Erythroblast (primary cell): Measurements from ENCODE around the gene ZNF438.
A peak's percentile ranks its signal among the peaks of the same experiment; 100 is the strongest.

ENCODE experiments used
- DNase-seq, 2 experiments: peaks; one replicate each; lab custom pipeline; 2025; lab: John Stamatoyannopoulos, UW
- GATA1 ChIP-seq: IDR thresholded peaks from 2 replicates; pipeline ENCODE4 v1.6.1; 2011; ENCODE audit warnings: low read depth, mild to moderate bottlenecking, control low read depth, low read length, moderate library complexity
- POLR2A ChIP-seq: IDR thresholded peaks from 2 replicates; pipeline ENCODE4 v1.6.1; 2011; ENCODE audit warnings: mild to moderate bottlenecking, low read length

ZNF438 gene

DNA sequence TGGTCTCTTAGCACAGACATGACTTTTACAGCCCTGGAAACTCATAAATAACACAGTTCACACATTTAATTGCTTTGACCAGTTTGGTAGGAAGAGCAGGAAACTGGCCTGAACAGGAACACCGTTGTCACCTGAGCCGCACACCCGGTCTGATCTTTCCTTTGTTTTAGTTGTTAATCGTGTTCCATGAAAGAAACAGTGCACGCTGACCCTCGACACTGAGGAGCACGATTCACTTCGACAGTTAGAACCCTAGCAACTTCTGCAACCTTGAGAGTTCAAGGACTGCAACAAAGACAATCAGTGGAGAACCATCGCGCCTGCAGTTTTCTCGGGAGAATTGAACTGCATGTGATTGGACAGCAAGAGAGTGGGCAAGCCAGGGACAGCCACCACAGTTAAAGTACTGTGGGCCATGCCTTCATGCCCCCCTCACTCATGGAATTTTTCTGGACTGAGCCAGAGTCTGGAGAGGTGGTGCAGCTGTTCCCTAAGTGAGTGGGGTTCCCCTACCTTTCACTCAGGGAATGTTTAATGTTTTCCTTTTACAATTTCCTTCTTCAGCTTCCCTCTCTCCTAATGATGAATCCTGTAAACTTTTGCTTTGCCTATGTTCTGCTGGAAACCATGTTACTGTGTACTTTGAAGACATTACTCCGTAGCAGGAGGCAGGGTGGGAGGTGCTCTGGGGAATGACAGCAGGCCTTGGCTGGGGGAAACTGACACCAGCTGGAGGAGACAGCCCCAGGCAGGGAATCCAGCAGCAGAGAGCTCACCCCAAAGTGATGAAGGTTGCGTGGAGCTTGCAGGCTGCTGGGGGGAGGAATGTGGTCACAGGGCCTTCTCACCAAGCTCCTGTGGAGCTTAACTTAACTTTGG, 198.7 kb downstream of the ZNF438 start:
- no peak for TF ChIP-seq POLR2A
- no peak for TF ChIP-seq GATA1
- DNase-seq: no peak

- TF ChIP-seq GATA1 (no peak), POLR2A (no peak)
- DNase-seq: no peak
Measured at GRCh38 chr10:30832001-30832748, 199.5 kb downstream of the ZNF438 start.

- no peak for TF ChIP-seq POLR2A
- no peak for TF ChIP-seq GATA1
- DNase-seq: no peak
Measured at GRCh38 chr10:30831426-30831825, 200.2 kb downstream of the ZNF438 start.

- TF ChIP-seq GATA1: no peak
- no peak for TF ChIP-seq POLR2A
- DNase-seq: peak; percentile 16 to 42
Measured at GRCh38 chr10:30830315-30831230, 201.1 kb downstream of the ZNF438 start.

DNA sequence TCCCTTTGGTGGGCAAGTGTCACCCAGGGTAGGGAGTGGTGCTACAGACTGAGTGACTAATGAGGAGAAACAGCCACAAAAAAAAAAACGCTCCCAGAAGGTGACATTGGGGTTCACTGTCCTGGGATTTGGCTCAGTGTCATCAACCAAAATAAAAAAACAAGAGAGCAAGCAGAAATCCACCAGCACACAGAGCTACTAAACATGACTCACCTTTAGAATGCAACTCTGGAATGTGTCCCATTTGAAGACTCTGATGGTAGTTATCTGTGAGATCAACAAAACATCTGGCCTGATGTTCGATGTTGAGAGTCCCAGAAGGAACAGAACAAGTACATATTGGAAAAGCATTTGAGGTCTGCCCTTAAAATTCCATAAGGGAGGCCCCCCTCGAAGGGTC, 201.8 kb downstream of the ZNF438 start:
- DNase-seq: peak; percentile 58 to 62
- TF ChIP-seq GATA1: no peak
- TF ChIP-seq POLR2A: no peak

DNA sequence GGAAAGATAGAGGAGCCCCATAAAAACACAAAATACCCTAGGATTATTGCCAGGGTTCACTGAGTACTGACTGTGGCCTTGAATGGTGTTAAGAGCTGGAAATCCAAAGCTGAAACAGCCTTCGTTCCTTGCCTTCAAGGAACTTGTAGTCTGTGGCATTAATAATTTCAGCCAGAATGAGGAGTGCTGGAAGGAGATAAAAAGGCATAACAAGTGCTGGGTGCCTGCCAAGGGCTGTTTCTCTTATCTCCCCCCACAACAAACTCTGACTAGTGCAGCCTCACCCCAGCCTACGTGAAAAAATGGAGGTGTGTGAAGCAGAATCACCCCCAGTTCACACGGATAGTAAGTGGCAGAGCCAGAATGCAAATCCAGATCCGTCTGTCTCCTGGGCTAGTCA, 203.0 kb downstream of the ZNF438 start:
- TF ChIP-seq GATA1 (peak; percentile 53), POLR2A (no peak)
- DNase-seq: peak; percentile 95 to 98

DNA sequence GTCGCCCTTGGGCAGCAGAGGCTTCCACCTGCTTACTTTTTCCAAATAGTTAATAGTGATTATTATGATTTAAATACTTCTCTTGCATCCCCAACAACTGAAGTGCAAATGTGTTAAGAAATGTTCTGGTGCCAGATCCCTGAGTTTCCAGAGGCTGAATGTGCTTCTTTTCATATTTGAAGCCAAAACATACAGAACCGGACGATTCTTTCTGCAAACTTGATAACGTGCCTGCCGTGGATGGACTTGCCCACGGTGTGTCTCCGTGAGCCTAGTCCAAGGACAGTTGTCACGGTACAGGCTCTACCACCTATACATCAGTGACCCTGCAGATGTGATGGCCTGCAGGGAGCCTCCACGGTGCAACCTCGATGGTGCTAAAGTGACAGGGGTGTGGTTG, 203.5 kb downstream of the ZNF438 start:
- no peak for TF ChIP-seq POLR2A
- no peak for TF ChIP-seq GATA1
- DNase-seq: no peak

GRCh38 chr10:30827531-30828120, 204.0 kb downstream of the ZNF438 start:
- no peak for DNase-seq
- no peak for TF ChIP-seq POLR2A
- TF ChIP-seq GATA1: no peak

DNA sequence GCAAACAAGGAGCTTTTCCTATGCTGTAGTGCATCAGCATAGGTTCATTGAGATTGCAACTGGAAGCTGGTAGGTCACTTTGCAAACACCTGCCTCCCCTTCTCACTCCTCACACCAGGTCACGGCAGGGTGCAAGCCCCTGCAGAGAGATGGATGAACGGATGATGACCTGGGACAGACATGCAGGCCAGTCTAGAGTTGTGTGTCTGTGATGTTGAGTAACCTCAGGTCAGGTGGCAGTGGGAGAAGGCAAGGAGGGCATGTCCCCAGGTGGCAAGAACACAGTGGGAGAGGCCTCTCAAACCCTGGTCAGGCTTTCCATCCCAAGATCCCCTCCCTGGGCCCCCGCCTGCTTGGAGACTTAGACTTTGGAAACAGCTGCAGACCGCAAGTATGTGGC, 205.0 kb downstream of the ZNF438 start:
- DNase-seq: no peak
- TF ChIP-seq GATA1 (no peak), POLR2A (no peak)

DNA sequence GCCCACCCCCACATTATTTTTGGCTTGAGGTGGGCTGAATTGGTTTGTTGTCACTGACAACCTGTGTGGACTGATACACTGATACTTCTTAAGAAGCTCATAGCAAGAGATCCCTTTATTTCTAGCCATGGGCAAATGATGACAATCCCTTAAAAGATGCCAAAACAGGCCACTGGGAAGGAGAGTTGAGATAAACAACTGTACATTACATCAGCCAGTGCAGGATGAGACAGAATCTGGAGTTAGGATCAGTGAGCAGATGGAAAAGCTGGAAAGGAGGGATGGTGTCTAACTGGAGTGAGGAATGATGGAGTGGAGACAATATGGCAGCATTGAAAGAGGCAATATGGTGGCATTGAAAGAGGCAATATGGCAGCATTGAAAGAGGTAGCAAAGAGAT, 206.2 kb downstream of the ZNF438 start:
- no peak for TF ChIP-seq POLR2A
- no peak for TF ChIP-seq GATA1
- no peak for DNase-seq

GRCh38 chr10:30825022-30825421, 206.6 kb downstream of the ZNF438 start:
- no peak for DNase-seq
- TF ChIP-seq POLR2A (no peak), GATA1 (no peak)

DNA sequence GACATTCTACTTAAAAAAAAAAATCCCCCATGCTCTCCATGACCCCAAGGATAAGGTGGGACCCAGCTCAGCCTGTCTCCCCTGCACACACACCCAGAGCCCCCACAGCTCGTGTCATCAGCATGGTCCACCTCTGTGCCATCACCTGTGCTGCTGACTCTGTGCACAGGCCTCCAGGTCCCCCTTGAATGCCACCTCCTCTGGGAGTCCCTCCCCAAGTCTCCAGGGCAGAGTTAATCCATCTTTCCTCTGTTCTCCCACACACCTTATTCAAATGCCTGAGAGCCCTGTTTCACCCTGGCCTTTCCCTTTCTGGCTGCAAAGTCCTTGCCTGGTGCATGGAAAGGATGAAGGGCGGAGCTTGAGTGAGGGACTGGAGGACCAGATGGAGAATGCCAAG, 208.0 kb downstream of the ZNF438 start:
- TF ChIP-seq POLR2A (no peak), GATA1 (no peak)
- no peak for DNase-seq
